Cortex of kidney (tissue), 1 donor: Measurements from ENCODE around the gene SMAD2.
"Not testable (repeated sequence)": the region's sequence is repeated elsewhere in the genome, so short reads cannot be mapped to it uniquely, and the experiment has no call there.

ENCODE experiments used
- DNase-seq: peaks from one replicate; lab custom pipeline; 2025; lab: John Stamatoyannopoulos, UW

The SMAD2 gene

DNA sequence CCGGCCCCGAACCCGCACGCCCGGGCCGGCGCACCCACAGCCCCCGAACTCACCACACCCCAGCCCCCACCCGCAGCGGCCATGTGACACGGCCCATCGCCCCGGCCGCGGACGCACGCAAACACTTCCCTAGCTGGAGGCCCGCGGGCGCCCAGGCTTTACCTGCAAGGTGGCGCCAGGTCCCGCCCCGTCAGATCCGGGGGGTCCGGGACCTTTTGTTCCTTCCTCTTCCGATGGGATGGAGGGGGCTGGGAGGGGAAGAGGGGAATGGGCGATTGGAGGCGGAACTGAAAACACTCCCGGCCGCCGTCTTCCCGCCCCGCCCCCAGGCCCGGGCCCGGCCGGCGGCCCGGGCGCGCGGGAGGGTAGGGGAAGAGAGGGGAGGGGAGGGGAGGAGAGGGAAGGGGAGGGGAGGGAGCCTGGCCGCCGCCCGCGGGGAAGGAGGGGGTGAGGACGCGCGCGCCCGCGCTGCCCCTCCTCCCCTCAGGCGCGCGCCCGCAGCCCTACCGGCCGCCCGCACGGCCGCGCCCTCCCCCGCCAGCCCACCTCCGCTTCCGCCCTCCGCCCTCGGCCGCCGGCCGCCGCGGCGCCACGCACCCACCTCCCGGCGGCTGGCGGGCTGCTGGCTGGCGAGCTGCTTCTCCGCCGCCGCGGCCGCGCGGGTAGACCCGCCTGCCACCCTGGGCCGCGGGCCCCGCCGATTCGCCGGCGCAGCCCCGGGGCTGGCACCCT lies at the start of gene SMAD2:
TSS of gene SMAD2 (minus strand) at position 461 of the 732 bp plus-strand sequence. CDS start 33,903 bp downstream, outside the sequence.
- no peak for DNase-seq

DNA sequence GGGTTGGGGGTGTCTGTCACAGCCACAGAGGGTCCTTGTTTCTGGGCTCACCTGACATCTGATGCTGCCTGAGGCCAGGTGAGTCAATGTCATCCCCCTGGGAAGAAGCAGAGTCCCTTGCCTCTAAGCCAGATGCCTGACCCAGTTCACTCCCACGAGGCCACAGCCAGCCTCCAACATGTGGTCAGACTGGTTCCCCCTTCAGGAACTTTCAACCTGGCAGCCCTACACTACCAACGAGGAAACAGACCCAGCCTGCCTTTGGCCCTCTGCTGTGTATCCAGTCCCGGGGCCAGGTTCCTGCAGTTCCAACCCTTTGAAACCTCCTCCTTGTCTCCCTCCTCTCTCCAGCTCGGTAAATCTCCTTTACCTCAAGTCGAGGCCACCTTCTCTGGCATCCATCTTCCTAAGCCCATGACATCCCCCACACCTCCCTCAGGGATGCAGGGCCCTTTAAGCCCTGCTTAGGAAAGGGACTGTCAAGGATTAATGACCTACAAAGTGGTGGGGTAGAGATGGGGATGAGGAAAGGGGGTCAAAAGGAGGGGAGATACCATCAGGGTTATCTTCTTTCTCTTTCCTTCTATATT lies 49.2 kb upstream of the SMAD2 start:
- no peak for DNase-seq

DNA sequence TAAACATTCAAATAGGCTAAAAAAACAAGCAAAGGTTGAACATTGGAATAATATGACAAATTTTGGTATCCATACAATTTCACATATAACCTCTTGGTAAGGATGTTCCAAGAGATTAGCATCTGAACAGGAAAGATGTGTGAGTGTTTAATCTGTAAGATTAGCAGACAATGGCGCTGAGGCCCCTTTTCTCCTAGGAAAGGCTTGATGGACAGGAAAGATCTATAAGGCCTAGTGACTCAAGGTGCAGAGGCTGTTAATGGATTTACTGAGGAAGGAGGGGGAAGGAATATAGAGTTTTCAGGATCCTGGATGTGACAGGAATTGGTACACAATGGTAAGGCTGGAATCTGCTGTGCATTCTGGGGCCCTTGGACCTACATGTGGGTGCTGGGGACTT lies 48.1 kb upstream of the SMAD2 start:
- no peak for DNase-seq

DNA sequence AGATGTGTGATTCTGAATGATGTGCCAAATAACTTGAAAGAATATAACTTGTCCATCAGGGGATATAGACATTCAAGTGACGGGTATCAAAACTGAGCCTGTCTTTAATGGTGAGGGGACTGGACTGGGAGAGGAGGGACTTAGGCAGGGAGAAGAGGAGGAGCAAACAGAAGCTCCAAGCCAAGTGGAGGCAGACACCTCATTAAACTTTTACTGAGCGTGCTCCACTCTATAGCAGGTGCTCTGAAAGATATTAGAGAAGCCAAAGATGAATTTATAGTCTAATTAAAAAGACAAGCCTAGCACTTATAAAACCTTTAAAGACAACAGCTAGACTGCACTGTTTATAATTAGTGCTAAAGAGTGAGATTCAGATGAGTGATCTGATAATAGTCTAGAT lies 47.7 kb upstream of the SMAD2 start:
- DNase-seq: no peak

DNA sequence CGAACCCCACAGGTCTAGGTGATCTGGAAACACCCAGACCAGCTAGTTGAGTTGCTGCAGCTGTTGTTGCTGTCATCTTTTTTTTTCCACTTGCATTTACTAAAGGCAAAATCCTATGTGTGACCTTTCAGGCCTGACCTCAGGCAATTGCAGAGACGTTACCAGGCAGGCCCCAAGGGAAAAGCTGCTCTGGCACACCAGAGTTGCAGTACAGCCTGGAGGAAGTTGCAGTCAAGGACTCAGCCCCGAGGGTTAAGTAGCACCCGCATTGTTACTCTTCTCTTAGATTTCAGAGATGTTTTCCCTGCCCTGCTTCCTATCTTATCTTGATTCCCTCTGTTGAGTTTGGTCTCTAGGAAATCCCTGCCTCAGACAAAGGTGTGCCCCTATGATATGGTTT lies 45.2 kb upstream of the SMAD2 start:
- DNase-seq: no peak

DNA sequence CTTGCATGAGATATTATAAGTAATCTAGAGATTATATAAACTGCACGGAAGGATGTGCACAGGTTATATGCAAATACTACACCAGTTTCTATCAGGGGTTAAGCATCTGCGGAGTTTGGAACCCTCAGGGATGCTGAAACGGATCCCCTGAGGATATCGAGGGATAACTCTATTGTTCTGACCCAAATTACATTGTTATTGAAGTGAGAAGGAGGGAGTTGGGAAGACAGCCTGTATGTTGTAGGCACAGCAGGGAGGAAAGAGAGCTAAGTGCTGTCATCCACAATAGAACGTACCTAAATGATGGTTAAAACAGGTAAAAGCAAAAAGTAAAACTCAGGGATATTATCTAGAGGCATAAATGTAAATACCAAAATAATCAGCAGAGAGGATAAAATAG lies 44.6 kb upstream of the SMAD2 start:
- no peak for DNase-seq

GRCh38 chr18:47970664-47971531 lies 40.4 kb upstream of the SMAD2 start:
- no peak for DNase-seq

GRCh38 chr18:47969816-47970215 lies 39.4 kb upstream of the SMAD2 start:
- no peak for DNase-seq

DNA sequence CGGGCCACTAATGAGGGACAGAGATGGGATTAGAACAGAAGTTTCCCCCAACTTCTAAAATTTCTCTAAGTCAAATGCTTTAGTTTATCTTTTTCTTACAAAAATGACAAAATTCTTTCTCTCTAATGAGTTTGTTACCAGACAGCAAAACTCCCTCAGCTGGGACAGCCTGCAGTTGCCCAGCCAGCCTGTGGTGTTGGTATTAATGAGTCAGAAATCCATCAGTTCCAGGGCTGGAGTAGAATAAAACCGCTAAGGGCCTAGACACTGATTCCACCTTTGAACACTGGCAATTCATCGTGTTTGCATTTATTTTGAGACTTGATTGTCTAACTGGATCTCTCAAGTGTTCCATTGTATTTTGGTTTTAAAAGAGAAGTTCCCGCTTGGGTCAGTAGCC lies 38.3 kb upstream of the SMAD2 start:
- no peak for DNase-seq

- DNase-seq: no peak
Measured at GRCh38 chr18:47968006-47968676, 37.7 kb upstream of the SMAD2 start.

DNA sequence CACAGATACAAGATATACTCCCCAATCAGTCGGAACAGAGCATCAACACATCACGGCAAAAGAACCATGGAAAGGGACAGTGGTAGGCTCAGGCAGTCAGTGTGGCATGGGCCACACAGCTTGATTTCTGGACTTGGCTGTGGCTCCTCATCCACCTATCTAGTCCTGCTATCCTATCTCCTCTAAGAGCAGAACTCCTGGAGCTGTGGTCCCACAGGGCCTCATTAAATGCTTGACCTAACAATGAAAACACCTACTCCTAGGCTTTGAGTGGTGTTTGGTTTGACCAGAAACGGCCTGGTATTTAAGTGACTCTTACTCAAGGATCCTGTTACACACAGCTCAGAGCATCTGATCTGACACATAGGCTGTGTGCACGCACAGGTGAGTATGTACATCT lies 33.6 kb upstream of the SMAD2 start:
- DNase-seq: no peak

- DNase-seq: not testable (repeated sequence)
Measured at GRCh38 chr18:47961003-47961402, 30.5 kb upstream of the SMAD2 start.

DNA sequence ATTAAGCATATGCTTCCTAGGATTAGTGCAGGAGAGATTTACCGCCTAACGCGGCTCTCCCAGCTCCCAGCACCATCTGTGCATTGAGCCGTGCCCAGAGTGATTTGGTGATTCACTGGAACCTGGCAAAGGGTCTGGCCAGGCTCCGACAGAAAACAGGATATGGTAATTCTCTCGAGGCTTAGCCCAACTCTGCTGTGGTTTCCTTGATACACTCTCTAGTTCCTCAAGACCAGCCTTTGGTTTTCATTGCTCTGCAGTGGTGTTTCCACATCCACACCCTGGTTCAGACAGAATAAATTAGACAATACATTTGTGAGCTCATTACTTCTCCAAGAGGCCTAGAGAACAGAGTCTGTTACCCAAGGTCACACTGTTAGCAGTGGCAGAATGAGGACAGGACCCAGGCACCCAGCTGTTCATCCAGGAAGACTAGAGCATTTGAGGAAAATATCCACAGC lies 23.0 kb upstream of the SMAD2 start:
- DNase-seq: no peak

- DNase-seq: no peak
Measured at GRCh38 chr18:47950511-47950910, 20.1 kb upstream of the SMAD2 start.

DNA sequence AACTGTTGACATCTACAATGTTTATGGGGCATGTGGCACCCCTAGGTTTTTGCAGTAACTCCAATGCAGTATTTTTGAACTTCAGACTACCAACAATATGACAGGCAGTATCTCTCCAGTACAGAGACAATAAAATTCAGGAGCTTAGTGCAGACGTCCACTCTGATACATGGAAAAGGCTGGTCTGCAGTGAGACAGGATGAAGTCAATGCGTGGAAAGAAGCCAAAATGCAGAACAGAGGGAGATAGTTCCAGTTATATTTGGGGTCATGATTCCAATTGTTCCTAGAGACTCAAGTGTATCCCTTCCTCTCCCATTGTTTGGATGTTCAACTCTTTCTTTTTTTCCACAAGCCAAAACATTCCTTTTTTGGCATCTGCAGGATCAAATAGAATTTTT lies 18.7 kb upstream of the SMAD2 start:
- DNase-seq: no peak

DNA sequence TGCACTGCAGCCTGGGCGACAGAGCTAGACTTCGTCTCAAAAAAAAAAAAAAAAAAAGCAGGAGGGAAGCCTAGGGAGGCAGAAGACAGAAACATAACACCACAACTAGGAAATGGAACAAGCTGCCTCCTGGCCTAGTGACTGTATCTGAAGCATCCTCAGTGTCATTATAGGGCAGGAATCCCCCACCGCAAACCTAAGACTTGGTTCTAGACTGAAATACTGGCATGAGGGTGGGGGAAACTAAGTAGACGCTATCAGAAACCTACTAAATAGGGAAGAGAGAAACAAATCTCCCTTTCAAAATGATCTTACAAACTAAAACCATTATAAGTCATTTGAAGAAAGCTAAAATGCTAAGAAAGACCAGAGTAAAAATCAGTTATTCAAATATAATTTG lies 16.4 kb upstream of the SMAD2 start:
- DNase-seq: no peak

- no peak for DNase-seq
Measured at GRCh38 chr18:47944972-47945852, 14.8 kb upstream of the SMAD2 start.

GRCh38 chr18:47936952-47937351 lies 6.5 kb upstream of the SMAD2 start:
- no peak for DNase-seq

GRCh38 chr18:47935321-47936055 lies 5.0 kb upstream of the SMAD2 start:
- no peak for DNase-seq

DNA sequence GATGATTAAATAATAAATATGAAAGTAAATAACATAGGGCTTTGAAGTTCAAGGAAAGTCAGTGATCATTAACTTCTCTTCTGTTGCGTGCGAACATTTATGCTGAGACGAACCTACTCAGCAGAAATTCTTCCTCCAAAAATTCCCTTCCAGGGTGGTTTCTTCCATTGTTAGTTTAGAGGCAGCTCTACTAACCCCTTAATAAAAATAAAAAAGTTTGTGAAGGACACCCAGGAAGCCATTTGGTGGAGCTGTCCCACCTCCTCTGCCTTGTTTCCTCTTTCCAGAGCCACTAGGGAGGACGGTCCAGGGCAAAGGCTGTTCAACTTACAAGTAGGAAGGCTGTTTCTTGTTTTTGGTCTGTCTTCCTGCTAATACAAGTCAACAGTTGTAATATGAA lies 2.1 kb upstream of the SMAD2 start:
- DNase-seq: no peak

DNA sequence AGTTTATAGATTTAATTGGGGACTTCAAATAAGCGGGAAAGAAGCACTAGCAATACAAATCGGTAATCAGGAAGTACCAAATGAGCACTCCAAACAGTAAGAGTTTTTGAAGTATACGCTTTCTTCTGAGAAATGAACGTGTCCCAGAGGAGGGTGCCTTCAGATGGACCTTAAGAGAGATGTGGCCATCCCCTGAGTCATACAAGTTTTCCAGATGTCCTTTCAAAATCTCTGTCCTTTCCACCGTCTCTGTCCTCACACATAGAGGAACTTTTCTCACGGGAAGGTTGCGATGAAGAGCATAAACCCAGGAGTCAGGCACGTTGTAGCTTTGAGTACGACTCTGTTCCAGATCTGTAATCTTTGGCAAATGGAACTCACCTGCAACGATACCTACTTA lies 1.7 kb upstream of the SMAD2 start:
- DNase-seq: no peak
